Skeletal muscle cell (primary cell): ENCODE data around the gene SGSM2.
"Not testable (repeated sequence)": the region's sequence is repeated elsewhere in the genome, so short reads cannot be mapped to it uniquely, and the experiment has no call there.

Source experiments
- DNase-seq: peaks from one replicate; pipeline ENCODE4 v3.0.0-alpha.2; 2010; ENCODE audit warnings: low read depth
- H3K4me3 ChIP-seq: 2 replicates; pipeline ENCODE4 v1.5.1; 2011; ENCODE audit warnings: low read depth, mild to moderate bottlenecking, control low read depth, low read length, moderate library complexity

The SGSM2 gene, protein sequence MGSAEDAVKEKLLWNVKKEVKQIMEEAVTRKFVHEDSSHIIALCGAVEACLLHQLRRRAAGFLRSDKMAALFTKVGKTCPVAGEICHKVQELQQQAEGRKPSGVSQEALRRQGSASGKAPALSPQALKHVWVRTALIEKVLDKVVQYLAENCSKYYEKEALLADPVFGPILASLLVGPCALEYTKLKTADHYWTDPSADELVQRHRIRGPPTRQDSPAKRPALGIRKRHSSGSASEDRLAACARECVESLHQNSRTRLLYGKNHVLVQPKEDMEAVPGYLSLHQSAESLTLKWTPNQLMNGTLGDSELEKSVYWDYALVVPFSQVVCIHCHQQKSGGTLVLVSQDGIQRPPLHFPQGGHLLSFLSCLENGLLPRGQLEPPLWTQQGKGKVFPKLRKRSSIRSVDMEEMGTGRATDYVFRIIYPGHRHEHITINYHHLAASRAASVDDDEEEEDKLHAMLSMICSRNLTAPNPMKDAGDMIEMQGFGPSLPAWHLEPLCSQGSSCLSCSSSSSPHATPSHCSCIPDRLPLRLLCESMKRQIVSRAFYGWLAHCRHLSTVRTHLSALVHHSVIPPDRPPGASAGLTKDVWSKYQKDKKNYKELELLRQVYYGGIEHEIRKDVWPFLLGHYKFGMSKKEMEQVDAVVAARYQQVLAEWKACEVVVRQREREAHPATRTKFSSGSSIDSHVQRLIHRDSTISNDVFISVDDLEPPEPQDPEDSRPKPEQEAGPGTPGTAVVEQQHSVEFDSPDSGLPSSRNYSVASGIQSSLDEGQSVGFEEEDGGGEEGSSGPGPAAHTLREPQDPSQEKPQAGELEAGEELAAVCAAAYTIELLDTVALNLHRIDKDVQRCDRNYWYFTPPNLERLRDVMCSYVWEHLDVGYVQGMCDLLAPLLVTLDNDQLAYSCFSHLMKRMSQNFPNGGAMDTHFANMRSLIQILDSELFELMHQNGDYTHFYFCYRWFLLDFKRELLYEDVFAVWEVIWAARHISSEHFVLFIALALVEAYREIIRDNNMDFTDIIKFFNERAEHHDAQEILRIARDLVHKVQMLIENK

GRCh38 chr17:2336852-2337543 lies at the start of gene SGSM2:
SGSM2 (plus strand) TSS chr17:2337501; CDS start chr17:2337689, 188 bp downstream.
- no peak for DNase-seq

GRCh38 chr17:2289878-2290478 lies 47.3 kb upstream of the SGSM2 start:
- H3K4me3 ChIP-seq = no peak overlapping the region
- no peak for DNase-seq

More at GRCh38 chr17:2336852-2337543, at the start of gene SGSM2:
- peak within 1 kb of the TSS; percentile 92 for H3K4me3 ChIP-seq

GRCh38 chr17:2292100-2292499 lies 45.2 kb upstream of the SGSM2 start:
- H3K4me3 ChIP-seq = no peak overlapping the region
- DNase-seq = no peak

GRCh38 chr17:2295575-2295974 lies 41.7 kb upstream of the SGSM2 start:
- no peak overlapping the region for H3K4me3 ChIP-seq
- DNase-seq = no peak

- DNase-seq = no peak
- H3K4me3 ChIP-seq = no peak overlapping the region
Measured at GRCh38 chr17:2297023-2297422, 40.3 kb upstream of the SGSM2 start.

- DNase-seq = no peak
- H3K4me3 ChIP-seq = no peak overlapping the region
Measured at GRCh38 chr17:2299136-2299535, 38.2 kb upstream of the SGSM2 start.

GRCh38 chr17:2299756-2300155 lies 37.5 kb upstream of the SGSM2 start:
- H3K4me3 ChIP-seq = no peak overlapping the region
- no peak for DNase-seq

DNA sequence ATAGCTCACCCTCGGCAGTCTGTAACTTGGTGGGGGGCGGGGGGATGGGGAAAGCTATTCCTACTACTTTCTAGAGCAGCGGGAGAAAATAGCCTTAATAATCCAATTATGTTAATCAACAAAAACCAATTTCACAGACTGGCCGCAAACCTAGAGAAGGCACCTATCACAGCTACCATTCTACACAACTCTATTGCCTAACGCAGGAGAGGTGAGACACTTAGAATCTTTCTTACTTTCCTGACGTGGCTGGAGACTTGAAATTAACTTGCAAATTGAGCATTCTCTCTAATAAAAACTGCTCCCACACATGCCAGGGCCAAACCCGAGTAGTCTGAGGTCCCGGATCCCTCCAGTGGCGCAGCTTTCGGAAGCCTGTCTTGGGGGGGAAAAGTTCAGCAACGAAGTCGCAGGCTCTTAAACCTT lies 34.5 kb upstream of the SGSM2 start:
- DNase-seq = no peak
- peak overlapping the region; percentile 91 for H3K4me3 ChIP-seq

DNA sequence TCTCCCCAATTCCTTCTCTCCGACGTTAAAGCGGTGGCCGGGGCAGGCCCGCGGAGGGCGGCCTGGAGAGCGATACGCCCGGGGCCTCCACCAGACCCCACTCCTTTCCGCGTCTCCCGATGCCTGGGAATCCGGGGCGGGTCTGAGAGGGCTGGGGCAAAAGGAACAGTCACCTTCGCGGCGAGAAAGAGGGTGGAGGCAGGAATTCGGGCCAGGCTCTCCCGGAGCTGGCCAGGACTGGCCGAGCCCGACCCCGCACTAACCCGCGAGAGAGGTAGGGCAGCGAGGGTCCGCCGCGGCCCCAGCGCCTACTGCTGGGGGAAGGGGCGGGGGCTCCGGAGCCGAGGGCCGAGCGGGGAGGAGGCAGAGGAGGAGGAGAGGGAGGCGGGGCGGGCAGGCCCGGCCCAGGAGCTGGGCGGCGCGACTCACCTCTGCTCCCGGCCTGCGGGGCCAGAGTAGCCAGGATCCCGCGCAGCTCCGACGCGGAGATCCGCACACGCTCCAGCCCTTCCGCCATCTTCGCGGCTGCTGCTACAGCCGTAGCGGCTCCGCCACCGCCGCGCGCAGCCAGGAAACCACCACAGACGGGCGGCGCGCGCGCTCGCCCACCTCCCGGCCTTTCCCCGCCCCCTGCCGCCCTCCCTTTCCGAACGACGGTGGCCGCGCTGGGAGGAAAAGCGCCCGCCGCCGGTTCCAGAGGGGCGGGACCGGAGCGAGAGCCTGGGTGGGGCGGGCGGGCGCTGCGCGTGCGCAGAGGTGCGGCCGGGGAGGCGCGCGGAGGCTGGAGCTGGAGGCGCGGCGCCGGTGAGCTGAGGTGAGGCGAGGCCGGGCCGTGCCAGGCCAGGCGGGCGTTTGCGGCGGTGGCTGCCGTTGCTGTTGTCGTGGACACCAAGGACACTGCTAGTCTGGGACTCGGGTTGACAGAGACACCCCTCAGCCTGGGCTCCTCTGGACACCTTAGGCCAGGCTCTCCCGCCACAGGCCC lies 33.8 kb upstream of the SGSM2 start, which contains the start of the genes SMG6 and SRR:
Gene SMG6 (minus strand): TSS at position 582 of the 985 bp plus-strand sequence. CDS start 65 bp downstream, at position 517.
Gene SRR (plus strand): TSS at position 747 of the 985 bp plus-strand sequence. CDS start 11,611 bp downstream, outside the sequence.
- H3K4me3 ChIP-seq = peak within 1 kb of the TSS; percentile 91
- DNase-seq = peak; percentile 40

DNA sequence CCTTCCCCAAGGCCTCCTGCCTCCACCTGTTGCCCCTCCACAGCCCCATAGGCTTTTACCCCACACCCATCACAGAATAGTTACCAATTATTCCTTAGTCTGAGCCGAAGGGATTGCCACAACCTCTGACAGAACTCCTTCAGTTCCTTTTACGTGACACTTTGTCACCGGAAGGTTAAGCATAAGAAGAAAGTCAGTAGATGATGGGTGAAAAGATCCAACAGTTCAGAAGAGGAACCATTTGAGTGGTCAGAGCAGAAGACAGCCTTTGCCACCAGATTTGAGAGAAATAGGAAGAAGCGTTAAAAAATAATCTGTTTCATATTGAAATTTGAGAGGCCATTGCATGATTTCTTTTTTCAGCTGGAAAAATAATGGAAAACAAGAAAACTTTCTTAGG lies 32.4 kb upstream of the SGSM2 start:
- no peak overlapping the region for H3K4me3 ChIP-seq
- DNase-seq = no peak

DNA sequence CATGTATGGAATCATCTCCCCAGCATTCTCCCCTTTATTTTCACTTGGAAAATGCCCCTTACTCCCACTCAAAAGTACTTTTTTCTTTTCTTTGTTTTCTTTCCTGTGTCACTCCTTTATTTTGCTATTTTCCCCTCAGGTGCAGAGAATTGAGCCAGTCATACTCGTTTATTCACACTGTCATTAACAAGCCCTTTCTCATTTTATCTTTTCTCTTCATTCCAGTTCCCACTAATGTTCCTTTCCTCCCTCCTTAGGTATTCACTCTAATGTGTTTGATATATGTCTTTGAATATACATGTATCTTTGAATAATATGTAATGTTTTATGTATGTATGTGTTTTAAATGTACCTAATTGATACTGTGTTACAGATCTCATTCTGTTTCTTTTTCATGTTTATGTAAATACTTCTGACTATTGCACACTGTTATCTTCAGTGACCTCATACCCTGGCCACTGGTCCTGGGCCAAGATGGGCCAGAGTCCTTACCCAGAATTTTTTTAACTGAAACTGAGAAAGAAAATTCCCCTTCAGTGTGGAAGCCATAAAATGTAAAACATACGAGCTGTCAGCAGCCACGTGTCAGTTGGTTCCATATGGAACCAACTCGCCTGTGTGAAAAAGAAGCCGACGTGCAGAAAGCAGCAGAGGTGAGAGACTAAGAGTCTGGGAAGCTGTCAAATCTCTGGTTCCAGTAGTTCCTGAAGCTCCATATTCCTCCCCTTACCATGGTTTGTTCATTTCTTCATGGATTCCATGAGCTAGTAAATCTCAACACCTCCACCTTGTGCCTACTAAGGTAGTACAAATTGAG lies 27.8 kb upstream of the SGSM2 start:
- no peak overlapping the region for H3K4me3 ChIP-seq
- DNase-seq = no peak

DNA sequence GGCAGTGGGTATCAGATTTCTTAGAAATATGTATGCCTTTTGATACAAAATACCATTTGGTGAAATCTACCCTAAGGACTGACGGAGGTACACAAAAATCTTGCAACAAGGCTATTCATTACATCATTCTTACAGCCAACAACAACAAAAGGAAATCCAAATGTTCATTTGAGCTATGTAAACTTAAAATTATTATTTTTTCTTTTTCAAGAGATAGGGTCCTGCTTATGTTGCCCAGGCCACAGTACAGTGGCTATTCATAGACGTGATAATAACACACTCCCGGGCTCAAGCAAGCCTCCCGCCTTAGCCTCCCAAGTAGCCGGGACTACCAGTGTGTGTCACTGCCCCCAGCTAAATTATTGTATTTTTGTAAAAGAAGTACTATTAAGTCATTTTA lies 24.6 kb upstream of the SGSM2 start:
- no peak for DNase-seq
- no peak overlapping the region for H3K4me3 ChIP-seq

DNA sequence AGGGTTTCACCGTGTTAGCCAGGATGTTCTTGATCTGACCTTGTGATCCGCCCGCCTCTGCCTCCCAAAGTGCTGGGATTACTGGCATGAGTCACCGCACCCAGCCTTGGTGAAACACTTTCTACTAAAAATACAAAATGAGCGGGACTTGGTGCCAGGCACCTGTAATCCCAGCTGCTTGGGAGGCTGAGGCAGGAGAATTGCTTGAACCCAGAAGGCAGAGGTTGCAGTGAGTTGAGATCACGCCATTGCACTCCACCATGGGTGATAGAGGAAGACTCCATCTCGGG lies 20.4 kb upstream of the SGSM2 start:
- H3K4me3 ChIP-seq, DNase-seq: not testable (repeated sequence)

- H3K4me3 ChIP-seq = no peak overlapping the region
- no peak for DNase-seq
Measured at GRCh38 chr17:2317796-2318195, 19.5 kb upstream of the SGSM2 start.

- no peak overlapping the region for H3K4me3 ChIP-seq
- no peak for DNase-seq
Measured at GRCh38 chr17:2319051-2319450, 18.2 kb upstream of the SGSM2 start.

DNA sequence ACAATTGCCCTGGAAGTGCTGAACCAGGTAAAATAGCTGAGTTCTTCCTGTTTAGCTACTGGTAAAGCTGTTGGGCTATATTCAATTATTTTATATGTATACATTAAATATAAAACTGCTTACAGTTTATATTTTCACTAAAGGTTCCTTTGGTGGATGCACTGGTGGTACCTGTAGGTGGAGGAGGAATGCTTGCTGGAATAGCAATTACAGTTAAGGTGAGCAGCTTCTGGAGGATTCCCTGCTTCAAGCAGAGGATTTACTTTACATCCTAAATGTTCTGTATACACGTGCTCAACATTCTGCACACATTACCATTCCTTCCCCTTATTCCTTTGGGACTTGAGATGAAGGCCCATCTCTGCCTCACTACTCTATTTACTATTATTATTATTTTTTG lies 15.9 kb upstream of the SGSM2 start:
- DNase-seq = no peak
- no peak overlapping the region for H3K4me3 ChIP-seq

GRCh38 chr17:2323629-2324314 lies 13.5 kb upstream of the SGSM2 start:
- H3K4me3 ChIP-seq = no peak overlapping the region
- DNase-seq = no peak
